ENCODE results near the gene SNX33.
"Not testable (repeated sequence)": the region's sequence is repeated elsewhere in the genome, so short reads cannot be mapped to it uniquely, and the experiment has no call there.

The SNX33 gene

DNA sequence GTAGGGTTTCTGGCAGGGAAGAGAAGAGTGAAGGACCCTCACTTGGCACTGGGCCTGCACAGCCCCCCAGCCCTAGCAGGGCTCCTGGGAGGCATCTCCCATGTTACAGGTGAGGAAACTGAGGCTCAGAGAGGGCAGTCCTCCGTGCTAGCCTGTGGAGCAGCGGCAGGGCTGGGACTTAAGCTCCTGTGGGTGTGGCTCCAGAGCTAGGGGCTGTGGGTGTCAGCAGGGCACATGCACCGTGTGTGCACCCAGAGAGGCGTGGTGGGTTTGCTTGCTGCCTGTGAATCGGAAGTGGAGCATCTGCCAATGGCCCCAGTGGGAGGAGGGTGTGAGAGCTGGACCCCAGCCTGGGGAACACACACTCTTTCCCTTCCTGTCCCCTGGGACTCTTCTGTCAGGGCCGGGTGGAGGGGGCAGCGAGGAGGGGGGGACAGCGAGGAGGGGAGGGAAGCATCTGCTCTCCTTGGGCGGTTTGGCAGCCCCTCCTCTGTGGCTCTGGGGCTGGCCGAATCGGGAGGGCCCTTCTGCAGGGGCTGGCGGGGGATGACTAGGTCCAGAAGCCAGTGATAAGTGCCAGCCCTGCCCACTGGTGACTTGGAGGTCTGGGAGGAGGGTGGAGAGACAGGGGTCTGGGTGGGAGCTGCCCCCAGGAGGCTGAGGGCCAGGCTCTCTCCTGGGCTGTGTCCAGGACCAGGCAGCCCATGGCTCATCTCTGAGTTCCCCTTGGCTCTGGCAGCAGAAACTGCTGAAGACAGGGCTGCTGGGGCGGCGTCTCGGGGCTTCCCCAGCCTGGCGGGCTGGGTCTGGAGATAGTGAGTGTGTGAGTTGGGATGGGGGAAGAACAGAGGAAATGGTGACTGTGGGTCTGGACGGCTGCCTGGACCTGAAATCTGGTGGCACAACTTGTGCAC, 52.5 kb downstream of the SNX33 start:
- DNase-seq (ENCODE audit: low spot score): not testable (repeated sequence)

DNA sequence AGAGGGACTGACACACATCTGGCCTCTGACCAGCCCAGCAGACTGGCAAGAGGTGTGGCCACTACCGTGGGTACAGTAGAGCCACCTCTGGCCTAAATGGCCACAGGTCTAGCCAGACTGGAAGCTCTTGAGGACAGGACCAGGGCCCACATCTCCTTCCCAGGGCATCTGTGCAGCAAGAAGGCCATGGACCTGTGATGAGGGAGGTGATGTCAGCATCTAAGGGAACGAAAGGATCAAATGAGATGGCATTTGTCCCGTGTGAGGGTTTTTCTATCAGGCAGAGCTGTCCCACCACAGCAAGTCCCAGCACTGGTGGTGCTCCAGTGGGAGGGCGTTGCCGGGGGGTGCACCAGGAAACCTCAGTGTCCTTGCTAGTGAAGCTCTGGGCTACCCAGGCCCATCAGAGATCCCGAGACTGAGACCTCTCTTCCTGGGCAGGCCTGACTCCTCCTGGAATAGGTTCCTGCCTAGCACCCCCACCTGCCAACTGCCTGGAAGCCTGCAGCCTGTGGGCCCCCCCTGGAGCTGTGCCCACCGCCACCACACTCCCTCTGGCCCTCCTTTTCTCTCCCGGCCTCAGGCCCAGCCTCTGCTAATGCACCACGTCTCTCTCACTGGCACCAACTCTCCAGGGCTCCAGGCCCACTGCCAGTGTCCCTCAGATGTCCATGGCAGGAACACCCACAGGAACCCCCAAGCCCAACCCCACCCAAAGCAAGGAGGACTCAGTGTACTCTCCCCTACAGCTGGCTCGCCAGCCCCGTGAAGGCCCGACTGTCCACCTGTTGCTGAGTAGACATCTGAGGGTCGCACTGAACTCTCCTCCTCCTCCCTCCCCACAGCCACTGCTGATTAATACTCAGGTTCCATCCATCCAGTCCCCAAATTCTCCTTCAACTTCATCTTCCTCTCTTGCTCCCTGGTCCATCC, 53.6 kb downstream of the SNX33 start:
- not testable (repeated sequence) for DNase-seq (ENCODE audit: low spot score)

DNA sequence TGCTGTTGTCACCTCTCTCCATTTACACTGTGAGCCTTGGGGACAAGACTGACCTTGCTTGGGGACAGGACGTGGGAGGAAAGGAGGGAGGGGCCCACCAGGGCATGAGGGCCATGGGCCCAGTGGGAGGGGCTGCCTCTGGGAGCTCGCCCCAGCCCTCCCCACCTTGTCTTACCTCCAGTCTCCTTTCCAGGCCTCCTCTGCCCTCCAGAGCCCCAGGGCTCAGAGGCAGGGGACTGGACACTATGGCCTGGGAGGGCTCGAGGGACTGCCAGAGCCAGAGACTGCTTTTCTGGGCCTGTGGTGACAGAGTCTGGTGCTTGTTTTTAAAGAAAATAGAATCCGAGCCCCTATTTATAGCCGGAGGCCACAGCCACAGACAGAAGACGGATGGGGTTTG, 54.7 kb downstream of the SNX33 start:
- DNase-seq (ENCODE audit: low spot score): no peak

DNA sequence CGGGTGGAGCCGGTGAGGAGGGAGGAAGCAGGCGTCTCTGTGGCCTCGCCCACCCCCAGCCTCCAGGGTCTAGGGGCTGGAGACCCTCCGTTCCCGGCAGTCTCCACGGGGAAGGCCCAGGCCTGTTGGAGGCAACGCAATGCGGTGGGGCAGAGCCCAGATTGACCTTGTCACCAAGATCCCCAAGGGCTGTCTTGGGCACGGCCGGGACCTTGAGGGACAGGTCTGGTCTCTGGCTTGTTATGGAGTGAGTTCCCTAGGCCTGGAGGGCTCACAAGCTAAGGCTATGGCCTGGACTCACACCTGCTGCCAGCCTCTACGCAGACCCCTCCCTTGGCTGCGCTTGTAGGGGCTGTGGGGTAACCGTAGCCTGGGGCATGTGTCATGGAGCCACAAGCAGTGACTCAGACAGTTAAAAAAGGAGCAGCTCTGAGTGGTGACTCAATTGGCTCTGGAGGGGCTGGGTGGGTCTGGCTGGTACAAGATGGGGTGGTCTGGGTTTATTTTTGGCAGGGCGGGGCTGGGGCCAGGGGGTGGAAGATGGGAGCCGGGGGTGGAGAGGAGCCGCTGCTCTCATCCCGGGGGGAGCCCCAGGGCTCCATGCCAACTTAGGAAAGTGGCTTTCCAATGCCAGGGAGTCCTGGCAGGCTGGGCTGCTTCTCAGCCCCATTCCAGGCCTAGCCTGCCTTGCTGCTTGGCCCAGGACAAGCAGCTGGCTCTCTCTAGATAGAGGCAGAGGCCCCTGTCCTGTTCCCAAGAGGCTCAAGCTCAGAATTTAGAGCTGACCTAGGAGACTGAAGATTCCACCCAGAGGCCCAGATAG, 55.9 kb downstream of the SNX33 start:
- not testable (repeated sequence) for DNase-seq (ENCODE audit: low spot score)

DNA sequence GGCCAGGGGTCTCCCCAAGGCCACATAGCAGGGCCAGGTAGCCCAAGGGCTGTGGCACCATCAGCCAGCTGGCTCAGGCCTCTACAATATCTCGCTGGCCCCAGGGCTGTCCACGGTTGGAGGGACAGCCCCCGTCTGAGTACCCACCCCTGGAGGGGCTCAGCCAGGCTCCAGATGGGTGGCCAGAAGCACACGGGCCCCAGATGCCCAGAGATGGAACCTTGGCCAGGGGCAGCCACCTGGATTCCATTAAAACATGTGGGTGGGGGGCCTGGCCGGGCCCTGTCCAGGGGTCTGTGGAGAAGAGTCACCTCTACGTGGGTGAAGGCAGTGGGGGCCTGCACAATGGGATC, 56.5 kb downstream of the SNX33 start:
- DNase-seq (ENCODE audit: low spot score): no peak

DNA sequence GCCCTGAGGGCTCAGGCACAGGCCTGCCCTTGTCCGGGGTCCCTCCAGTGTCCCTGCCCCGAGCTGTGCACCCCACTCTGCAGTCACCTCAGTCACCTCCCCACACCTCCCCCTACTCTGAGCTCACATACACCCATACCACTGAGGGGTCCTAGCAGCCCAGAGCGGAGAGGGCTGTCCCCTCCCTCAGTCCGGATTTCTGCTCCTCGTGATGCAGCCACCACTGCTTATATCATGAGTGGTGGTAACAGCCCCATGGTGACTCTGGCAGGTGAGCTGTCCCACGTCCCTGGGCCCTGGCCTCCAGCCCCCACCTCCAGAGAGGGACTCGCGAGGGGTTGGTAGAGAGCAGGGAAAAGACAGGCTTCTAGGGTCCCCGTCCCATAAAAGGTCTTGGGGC, 56.9 kb downstream of the SNX33 start:
- no peak for DNase-seq (ENCODE audit: low spot score)

DNA sequence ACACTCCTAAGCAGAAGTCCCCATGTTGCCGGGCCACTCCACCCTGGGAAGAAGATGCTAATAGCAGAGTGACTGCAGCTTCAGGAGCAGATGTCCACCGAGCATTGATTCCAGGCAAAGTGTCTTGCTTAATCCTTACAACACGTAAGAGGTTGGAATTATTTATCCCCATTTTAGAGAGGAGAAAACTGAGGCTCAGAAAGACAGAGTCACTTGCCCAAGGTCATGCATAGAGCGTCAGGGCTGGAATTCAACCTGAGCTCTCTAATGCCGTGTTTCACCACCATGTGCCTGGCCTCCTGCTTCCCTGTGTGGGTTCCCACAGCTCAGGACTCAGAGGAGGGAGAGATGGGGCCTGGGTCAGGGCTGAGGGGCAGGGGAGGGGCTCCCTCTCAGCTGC, 57.7 kb downstream of the SNX33 start:
- DNase-seq (ENCODE audit: low spot score): not testable (repeated sequence)

DNA sequence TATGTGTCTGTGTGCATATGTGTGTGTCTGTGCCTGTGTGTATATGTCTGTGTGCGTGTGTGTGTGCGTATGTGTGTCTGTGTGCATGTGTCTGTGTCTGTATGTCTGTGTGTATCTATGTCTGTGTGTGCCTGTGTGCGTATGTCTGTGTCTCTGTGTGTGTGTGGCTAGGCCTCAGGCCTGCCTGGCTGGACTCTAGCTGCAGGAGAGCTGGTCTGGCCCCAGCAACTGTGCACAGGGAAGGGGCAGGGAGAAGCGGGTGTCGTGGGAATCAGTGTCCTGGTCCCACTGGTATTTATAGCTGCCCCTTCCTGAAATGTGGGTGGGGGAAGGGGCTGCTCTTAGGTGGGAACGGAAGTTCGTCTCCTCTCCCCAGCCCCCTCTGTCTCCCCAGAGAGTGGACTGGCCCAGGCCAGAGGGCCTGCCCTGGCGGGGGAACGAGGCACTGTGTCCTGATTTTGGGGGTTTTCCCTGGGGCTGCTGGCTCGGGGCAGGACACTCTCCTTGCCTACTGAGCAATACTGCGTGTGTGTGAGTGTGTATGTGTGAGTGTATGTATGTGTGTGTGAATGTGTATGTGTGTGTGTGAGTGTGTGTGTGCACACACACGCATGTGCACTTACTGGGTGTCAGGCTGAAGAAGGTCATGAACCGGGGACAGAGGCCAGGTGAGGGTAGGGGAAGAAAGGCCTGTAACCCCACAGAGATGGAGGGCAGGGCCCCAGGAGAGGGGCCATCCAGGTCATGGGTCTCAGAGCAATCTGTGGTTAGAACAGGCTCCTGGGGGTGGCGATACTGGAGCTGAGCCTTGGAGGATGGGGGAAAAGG, 58.4 kb downstream of the SNX33 start:
- DNase-seq (ENCODE audit: low spot score): no peak

DNA sequence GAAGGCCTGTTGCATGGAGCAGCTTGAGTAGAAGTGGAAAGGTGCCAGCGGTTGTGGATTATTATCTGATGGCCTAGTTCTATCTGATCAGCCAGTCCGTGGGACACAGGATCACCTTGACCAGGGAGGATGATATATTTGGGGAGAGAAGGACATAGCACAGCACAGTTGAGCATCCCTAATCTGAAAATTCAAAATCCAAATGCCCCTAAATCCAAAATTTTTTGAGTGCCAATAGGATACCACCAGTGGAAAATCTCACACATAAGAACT, 58.9 kb downstream of the SNX33 start:
- no peak for DNase-seq (ENCODE audit: low spot score)

DNA sequence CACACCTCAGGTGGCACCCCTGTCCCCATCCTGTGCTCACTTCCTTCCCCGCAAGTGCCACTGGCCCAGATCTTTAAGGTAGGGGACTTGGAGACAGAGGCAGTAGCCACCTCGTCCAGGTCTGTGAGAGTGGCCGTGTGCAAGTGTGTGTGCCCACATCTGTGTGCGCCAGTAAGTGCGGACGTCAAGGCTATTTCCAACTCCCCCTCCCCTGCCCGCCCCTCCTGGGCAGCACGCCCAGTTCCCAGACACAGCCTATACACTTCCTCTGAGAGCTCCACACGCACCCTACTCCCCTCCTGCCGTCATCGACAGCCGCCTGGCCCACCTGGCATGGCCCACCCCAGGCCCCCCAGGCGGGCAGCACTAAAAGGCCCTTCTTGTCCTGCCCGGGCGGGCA, 61.7 kb downstream of the SNX33 start:
- not testable (repeated sequence) for DNase-seq (ENCODE audit: low spot score)

DNA sequence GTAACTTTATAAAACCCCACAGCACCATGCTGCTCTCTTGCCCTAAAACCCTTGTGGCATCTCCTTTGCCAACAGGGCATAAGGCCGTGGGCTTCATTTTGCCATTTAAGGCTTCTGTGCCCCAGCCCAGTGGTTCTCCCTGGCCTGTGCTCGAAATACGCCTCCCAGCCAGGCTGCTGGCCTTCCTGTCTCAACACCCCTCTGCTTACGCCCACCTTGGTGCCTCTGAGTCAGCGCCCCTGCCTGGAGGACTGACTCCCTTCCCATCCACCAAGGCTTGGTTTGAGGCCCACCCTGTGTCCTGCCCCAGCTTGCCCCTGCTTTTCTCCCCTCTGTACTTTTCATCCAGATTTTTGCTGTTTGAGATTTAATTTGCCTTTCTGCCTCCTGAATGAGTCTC, 63.2 kb downstream of the SNX33 start:
- DNase-seq (ENCODE audit: low spot score): not testable (repeated sequence)

DNA sequence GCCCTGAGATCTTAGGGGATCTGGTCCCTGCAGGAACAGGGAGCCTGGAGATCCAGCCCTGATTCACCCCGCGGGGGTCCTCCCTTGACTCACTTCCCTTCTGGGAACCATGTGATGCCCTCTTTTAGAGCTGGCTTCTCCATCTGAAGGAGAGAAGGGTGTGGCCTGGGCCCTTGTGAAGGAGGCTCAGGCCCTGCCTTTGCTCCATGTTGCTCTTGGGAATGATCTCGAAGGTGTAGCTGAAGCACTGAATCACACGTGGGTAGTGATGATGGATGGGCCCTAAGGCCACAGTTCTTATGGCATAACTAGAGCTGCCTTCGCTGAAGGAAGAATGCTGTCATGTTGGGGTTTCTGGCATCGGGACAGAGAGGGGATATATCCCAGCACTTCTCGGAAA, 63.8 kb downstream of the SNX33 start:
- DNase-seq (ENCODE audit: low spot score): not testable (repeated sequence)
